Stimulated activated CD4-positive, alpha-beta T cell treated with anti-CD3 and anti-CD28 coated beads, Interleukin-12 subunit alpha, Interleukin-12 subunit beta, amount 100 ng/mL, for 4 hours (primary cell): Measurements from ENCODE around the gene TRPC4AP.
"Not testable (repeated sequence)": the region's sequence is repeated elsewhere in the genome, so short reads cannot be mapped to it uniquely, and the experiment has no call there.

Experiments used
- DNase-seq: peaks from one replicate; pipeline ENCODE4 v3.0.0-alpha.2; 2020

The TRPC4AP gene

GRCh38 chr20:35092524-35093266 is at the start of gene TRPC4AP:
Gene TRPC4AP (minus strand): TSS chr20:35092807. CDS start chr20:35092781, 26 bp downstream.
- peak; percentile 84 for DNase-seq

DNA sequence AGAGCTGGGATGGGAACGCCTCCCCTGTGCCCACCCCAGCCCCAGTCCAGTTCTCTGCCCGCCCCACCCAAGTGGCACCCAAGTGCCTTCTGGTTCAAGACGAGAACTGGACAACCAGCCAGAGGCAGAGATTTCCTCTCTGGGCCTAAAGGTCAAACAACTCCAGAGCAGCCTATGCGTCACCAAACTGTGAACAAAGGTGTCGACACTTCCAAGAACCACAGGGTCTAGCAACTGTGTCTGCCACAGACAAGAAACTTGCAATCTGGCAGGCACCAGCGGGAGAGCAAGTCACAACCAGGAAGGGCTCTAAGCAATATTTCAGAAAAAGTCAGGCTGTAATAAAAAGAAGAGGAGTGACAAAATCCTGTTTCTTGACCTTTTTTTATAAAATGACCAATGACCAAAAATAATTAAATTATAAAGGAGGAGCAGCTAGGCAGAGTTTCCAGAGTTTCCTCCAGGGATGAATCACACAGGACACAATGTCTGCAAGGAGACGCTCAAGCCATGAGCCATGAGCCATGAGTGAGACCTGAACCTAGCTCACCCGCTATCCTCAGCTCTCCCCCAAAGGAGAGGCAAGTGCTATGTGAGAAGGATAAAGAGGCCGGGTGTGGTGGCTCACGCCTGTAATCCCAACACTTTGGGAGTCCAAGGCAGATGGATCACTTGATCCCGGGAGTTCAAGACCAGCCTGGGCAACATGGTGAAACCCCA is 43.4 kb upstream of the TRPC4AP start:
- DNase-seq: no peak

DNA sequence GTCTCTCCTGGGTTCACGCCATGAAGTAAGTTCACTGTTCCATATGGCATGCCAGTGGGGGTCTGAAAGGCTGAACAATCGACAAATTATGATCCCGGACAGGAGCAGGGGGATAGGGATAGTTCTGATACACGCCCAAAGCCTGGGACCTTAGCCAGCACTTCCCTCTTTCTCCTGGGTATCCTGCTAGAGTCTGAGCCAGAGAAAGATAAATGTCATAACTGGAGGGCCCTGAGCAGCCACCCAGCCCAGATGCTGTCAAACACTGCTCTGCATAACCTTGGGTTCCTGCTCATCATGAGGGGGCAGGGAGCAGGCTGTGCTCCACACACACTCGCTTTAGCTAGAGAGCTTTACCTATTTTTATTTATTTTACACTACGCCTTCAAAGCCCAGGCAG is 42.3 kb upstream of the TRPC4AP start:
- no peak for DNase-seq

GRCh38 chr20:35134472-35134871 is 41.9 kb upstream of the TRPC4AP start:
- DNase-seq: no peak

DNA sequence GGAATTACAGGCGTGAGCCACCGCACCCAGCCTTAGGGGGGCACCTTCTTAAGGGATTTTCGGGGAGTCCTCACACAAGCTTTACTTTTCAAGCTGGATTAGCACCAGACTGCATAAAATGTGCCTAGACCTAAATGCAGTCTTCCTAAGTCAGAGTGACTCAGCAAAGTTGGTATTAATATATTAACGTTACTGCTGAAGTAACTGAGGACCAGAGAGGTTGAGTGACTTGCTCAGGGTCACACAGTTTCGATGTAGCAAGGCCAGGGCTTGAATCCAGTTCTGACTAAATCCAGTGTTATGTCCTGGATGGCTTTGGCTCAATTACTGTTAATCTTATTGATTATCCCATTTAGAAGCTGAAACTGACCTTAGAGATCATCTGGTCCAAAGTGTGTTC is 41.1 kb upstream of the TRPC4AP start:
- DNase-seq: no peak

DNA sequence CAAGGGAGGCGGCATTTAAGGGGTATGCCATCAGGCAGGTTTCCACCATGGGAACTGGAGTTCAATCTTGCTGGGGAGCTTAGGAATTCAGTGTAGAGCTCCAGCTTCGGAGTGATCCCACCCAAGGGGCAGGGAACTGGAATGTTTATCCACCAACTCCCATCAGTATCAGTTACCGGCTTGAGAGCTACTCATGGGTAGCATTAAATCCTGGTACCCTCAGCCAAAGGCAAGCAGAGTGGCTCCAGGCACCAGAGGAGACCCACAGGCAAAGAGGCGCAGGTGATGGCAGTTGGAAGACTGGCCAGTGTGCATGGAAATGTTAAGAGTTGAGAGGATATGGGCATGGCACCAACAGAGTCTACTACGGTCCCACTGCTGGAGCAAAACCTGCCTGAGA is 40.4 kb upstream of the TRPC4AP start:
- no peak for DNase-seq

GRCh38 chr20:35131934-35132333 is 39.3 kb upstream of the TRPC4AP start:
- no peak for DNase-seq

DNA sequence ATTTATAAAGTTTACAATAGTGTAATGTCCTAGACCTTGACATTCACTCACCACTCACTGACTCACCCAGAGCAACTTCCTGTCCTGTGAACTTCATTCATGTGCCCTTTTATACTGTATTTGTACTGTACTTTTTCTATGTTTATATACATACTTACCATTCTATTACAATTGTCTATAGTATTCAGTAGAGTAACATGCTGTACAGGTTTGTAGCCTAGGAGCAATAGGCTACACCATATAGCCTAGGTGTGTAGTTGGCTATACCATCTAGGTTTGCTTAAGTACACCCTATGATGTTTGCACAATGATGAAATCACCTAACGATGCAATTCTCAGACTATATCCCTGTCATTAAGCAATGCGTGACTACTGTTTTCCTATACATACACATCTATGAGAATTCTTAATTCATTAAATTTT is 37.1 kb upstream of the TRPC4AP start:
- DNase-seq: no peak

DNA sequence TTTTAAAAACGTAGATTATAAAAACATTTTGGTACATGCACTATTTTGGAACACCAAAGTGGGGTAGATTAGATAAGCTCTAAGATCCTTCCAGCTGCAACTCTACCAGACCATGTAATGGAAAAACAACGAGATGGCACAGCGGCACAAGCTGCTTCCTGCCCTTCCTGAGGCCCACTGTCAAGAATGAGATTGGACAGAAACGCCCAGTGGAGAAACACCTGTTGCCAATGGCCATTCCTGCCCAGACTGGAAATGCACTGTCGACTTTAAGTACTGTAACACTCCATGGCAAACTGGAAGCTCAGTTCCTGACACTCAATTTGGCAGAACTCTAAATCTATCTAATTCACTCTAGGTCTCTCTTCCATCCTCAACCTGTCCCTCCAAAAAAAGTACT is 33.1 kb upstream of the TRPC4AP start:
- no peak for DNase-seq

- no peak for DNase-seq
Measured at GRCh38 chr20:35122756-35123405, 30.3 kb upstream of the TRPC4AP start.

DNA sequence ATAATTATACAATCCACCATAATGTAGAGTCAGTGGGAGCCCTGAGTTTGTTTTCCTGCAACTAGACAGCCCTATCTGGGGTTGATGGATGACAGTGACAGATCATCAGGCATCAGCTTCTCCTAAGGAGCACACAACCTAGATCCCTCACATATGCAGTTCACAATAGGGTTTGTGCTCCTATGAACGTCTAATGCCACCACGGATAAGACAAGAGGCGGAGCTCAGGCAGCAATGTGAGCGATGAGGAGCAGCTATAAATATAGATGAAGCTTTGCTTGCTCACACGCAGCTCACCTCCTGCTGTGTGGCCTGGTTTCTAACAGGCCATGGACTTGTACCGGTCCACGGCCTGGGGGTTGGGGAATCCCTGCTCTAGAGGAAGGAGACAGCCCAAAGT is 28.6 kb upstream of the TRPC4AP start:
- no peak for DNase-seq

DNA sequence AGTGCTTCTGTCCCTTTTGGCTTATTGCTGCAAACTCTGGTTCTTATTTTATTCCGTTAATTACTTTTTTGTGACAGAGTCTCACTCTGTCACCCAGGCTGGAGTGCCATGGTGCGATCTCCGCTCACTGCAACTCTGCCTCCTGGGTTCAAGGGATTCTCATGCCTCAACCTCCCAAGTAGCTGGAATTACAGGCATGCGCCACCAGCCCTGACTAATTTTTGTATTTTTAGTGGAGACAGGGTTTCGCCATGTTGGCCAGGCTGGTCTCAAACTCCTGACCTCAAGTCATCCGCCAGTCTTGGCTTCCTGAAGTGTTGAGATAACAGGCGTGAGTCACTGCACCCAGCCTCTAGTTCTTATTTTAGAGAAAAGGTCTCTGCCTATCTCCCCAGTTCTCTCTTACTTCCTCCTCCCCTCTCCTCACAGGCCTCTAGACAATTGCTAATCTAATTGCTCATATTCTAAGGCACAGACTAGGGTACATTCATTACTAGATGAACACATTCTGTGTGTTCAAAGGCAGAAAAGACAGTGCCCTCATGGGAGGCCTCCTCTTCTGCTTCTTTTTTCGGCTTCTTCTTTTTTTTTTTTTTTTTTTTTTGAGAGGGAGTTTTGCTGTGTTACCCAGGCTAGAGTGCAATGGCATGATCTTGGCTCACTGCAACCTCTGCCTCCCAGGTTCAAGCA is 27.6 kb upstream of the TRPC4AP start:
- no peak for DNase-seq

- DNase-seq: no peak
Measured at GRCh38 chr20:35117629-35118028, 25.0 kb upstream of the TRPC4AP start.

DNA sequence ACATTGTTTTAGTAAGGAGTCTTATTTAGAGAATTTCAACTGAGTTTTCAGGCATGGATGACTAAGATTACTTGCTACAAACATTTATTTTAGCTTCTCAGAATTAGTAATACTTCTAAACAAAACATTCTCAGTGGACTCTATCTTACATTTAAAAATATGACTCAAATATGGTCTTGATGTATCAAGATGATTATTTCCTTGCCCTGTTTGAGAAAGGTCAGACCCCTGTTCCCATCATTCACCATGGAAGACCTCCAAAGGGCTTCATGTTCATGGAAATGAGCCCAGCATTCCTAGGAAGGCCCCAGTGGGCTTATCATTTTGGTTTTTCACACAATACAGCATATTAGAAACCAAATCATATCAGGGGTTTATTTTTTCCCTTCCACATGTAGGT is 24.6 kb upstream of the TRPC4AP start:
- no peak for DNase-seq

GRCh38 chr20:35116258-35116657 is 23.7 kb upstream of the TRPC4AP start:
- DNase-seq: no peak

GRCh38 chr20:35115606-35116005 is 23.0 kb upstream of the TRPC4AP start:
- DNase-seq: no peak

DNA sequence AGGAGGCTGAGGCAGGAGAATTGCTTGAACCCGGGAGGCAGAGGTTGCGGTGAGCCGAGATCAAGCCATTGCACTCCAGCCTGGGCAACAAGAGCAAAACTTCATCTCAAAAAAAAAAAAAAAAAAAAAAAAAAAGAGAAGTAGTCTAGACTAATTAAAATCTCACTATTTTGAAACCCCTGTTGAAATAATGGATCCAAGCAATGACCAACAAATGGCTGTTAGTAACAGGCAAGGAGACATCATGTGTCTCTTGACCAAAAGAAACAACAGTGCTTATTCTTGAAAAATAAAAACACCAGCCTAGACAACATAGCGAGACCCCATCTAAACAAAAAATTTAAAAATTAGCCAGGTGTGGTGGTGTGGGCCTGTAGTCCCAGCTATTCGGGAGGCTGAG is 19.7 kb upstream of the TRPC4AP start:
- not testable (repeated sequence) for DNase-seq

DNA sequence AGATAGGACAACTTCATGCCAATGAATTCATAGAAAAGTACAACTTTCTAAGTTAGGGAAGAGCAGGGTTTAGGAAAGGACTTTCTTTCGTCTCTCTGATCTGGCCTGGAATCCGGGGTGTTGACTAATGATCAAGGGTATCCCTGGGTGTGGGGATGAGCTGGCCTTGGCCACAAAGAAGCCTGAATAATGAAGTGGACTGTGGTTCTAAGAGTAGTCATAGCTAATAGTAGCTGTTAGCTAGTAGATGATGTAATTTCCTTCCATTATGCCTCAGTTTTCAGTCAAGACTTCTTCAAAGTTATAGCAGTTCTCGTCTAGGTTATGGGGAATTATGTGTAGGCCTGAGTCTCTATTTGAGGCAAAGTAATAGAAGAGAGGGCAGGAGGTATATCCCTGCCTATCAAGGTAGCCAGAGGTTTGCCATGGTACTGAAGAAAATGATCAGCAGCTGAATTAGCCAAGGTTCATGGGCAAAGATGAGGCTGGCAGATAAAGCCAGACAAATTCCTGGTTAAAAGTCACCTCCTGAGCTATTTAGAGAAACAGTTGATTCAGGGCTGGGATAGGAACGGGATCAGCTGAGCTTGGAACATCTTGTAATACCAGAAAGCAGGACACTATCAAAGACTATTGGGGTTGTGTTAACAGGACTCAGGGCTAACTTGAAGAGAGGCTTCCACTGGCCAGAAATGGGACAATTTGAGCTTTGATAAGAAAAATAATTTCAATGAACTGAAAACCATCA is 18.7 kb upstream of the TRPC4AP start:
- no peak for DNase-seq

DNA sequence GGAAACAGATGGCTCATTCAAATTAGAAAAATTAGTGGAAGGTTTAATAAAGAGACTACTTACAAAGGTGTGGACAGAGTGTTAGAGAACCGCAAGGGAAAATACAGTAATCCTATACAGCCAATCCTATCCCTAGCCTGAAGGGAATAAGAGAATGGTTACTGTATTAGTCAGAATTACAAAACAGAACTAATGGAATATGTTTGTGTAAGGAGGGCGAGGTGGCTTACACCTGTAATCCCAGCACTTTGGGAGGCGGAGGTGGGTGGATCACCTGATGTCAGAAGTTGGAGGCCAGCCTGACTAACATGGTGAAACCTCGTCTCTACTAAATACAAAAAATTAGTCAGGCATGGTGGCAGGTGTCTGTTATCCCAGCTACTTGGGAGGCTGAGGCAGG is 16.3 kb upstream of the TRPC4AP start:
- DNase-seq: no peak

GRCh38 chr20:35106827-35107380 is 14.3 kb upstream of the TRPC4AP start:
- no peak for DNase-seq

DNA sequence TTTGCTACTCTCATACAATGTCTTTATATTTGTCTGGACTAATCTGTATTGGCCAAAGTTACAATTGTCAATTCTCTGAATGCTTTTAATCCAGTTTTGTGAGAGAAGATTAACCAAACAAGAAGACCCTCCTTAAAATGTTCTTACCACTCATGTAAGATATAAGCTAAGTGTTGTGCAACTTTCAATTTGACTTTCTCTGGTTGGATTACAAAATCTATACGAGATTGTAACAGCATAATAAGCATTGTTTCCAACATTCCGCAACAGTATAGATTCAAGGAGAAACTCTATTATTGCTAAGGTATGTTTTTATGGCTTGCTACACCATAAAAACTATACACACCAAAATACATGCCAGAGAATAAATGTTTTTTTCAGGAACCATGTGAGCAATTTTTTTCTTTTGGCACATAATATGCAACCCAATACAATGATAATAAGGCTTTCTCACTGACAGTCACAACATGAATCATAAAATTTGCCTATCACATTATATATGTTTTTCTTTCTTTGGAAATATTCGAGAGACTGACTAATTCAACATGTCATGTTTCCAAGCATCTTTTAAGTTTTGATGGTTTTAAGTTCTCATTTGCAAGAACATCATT is 12.2 kb upstream of the TRPC4AP start:
- DNase-seq: no peak

DNA sequence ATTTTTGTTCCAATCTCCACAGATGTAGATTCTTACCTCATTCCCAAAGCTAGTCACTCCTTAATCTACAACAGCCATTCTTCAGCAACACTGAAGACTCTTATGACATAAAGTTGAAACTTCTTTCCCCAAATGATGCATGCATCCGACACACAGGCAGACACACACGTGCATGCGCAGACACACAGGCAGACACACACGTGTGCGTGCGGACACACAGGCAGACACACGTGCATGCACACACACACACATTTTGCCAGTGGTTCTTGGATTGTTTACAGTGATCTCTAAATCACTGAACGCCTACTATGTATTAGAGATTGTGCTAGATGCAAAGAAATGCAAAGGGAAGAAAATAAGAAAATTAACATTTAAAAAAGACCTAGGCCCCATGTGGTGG is 9.0 kb upstream of the TRPC4AP start:
- no peak for DNase-seq
